Dedifferentiated amniotic fluid mesenchymal stem cell (primary cell): ENCODE results near the gene PRB4.
"Not testable (repeated sequence)": the region's sequence is repeated elsewhere in the genome, so short reads cannot be mapped to it uniquely, and the experiment has no call there.

ENCODE experiments used
- DNase-seq: peaks from one replicate; pipeline ENCODE4 v3.0.0-alpha.2; 2016; ENCODE audit errors: extremely low spot score

Gene PRB4

DNA sequence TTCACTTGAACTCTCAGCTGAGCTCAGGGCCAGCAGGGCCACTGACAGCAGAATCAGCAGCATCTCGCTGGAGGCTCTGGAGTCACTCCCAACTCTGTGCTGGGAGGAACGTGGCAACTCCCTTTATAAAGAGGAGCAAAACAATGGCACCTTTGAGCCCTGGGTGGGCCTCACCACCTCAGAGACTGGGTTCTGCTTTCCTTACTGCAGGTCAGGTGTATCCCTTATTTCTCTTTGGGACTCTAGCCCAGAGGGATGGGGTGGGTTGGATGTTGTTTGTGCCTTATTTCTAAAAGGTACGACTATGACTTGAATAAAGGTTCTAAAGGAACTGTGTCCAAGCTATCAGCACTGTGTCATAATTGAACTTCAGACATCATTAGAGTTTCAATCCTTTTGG lies at the start of gene PRB4:
Gene PRB4 (minus strand): TSS at position 101 of the 400 bp plus-strand sequence. CDS start 38 bp downstream, at position 63.
- DNase-seq: no peak

DNA sequence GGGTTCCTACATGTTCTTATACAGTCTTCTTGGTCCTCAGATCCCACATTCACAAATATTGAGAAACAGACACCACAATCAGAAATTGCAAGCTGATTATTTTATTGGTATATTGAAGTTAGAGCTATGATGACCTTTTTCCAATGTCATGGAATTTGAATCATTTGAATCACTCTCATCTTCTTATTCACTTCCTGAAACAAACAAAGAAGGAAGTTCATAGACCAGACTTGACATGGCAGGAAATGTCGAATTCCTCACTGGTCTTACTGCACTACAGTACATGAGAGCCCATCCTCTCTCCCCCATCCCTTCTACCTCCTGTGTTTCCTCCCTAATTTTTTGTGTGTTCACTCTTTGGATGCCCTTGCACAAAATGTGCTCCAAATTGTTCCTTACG lies 41.5 kb upstream of the PRB4 start:
- DNase-seq: not testable (repeated sequence)

DNA sequence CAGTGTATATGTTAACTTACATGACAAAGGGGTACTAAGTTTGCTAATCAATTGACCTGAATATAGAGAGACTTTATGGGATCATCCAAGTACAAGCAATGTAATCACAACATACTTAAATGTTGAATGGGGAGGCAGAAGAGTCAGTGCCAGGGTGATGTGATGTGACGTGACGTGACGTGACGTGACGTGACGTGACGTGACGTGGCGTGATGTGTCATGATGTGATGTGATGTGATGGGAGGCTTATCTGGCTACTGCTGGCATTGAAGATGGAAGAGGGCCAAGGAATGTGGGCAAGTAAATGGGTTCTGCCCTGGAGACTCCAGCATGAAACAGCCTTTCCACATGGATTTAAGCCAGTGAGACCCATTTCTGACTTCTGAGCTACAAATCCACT lies 38.2 kb upstream of the PRB4 start:
- no peak for DNase-seq

DNA sequence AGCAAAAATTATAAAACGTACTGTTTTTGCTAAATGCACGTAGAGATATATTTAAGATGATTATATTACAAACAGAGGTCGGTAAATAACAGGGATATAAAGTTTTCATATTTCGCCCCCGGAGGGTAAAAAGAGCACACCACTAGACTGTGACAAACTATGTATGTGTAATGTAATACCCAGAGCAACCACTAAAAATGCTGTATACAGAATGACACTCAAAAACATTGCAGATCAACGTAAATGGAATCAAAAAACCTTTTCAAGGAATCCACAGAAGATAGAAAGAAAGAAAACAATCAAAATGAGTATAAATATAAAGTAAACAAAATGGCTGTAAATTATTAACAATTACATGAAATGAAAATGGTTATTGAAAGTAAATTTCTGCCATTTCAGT lies 37.6 kb upstream of the PRB4 start:
- DNase-seq: no peak

DNA sequence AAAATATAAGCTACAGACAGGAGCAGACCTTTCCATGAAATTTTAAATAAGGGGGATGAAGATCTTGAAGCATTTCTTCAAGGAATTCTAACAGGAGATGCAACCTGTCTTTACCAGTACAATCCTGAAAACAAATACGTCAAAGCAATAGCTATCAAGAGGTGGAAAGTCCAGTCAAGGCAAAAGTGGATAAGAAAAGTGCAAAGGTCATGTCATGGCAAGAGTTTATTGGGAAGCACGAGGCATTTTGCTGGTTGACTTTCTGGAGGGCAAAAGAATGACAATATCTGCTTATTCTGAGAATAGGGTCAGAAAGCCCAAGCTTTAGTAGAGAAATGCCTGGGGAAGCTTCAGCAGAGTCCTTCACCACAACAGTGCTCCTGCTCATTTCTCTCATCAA lies 34.3 kb upstream of the PRB4 start:
- DNase-seq: no peak

DNA sequence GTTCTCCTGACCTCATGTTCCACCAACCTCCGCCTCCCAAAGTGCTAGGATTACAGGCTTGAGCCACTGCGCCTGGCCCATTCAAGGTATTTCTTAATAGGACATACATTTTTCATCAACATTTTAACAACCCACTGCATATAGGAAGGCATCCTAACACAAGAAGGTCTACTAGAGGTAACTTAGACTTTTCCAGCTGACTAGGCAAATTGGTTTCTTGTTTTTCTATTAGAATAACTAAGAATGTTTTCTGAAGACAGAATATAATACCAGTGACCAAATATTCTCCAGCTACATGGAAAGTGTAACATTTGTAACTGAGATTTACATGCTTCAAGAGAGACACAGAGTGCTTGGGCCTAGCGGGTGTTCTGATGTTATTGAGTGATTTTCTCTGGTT lies 14.2 kb upstream of the PRB4 start:
- DNase-seq: no peak

DNA sequence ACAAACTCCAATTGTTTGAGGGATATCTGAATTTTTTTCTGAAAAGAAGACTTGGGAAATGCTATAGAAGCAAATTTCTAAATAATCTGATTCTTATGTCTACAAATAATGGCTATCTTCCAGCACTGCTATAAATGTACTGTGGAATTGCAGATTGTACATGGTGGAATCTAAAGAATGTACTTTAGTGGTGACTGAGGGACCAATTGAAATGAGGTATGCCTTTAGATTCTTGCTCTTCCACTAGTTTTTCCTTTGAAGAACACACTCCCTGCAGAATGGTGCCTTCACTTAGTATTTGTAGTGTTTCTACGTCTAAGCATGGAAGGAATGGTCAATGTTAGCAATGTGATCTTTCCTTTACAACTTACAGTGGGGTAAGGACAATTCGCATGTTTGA lies 11.7 kb upstream of the PRB4 start:
- DNase-seq: no peak

DNA sequence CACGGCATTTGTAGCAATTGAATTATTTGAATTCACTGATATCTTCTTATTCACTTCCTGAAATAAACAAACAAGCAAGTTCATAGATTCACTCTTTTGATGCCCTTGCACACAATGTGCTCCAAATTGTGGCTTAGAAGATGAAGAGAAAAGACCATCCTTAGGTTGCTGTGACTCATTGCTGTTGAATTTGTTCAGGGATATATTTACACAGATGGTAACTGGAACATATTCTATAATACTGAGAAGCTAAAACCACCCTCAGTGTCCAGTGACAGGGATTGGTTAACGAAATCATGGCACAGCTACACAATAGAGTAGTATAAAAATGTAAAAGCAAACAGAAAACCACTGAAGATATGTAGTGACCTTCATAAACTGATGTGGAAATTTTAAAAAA lies 3.1 kb downstream of the PRB4 start:
- DNase-seq: peak; percentile 14

DNA sequence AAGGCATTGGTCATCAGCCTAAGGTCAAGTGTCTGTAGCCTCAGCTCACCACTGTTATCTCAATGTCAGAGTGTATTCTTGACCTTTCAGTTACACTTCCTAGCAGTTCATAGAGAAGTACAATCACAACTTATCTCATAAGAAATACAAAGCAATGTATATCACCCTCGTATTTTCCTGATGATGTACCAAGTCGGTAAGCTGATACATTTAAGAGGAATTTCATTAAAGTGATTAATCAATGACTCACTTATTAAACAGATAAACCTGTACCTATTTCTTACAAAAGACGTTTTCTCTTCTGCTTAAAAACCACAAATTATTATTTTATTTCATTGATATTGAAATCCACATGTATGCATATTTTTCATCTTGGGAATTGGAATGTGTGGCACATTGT lies 36.8 kb downstream of the PRB4 start:
- no peak for DNase-seq

DNA sequence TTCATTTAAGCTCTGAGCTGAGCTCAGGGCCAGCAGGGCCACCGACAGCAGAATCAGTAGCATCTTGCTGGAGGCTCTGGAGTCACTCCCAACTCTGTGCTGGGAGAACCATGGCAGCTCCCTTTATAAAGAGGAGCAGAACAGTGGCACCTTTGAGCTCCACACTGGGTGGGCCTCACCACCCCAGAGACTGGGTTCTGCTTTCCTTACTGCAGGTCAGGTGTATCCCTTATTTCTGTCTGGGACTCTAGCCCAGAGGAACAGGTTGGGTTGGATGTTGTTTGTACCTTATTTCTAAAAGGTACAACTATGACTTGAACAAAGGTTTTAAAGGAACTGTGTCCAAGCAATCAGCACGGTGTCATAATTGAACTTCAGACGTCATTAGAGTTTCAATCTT lies 40.6 kb downstream of the PRB4 start, which contains the start of gene PRB3:
Gene PRB3 (minus strand): TSS at position 101 of the 400 bp plus-strand sequence. CDS start 38 bp downstream, at position 63.
- DNase-seq: no peak

DNA sequence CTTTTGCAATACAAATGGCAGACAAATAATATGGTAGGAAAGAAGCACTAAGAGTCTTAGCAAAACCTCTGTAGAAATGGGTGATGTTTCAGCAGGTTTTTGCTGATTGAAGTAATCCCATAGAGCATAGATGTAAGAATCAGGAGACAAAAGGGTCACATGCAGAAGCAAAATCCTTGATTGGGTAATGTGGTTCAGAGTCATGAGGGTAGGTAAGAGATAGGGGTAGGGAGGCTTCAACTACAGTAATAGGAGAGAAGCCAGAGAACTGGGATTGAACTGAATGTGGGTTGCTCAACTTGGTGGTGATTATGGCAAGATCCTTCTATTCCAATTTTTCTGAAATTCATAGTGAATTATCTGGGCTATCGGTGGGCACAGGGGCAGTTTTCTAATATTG lies 45.7 kb downstream of the PRB4 start:
- DNase-seq: no peak
